OCI-LY1 (cell line): ENCODE measurements around the gene GTSE1.

Source experiments
- H2AFZ ChIP-seq: fragments of 200-600 bp; sonication (generic), shearing (Covaris generic); 2 replicates; pipeline ENCODE4 v1.6.0; 2014; ENCODE audit warnings: antibody characterized with exemption, mild to moderate bottlenecking, low read length
- H3F3A ChIP-seq: fragments of 200-600 bp; sonication (generic), shearing (Covaris generic); 2 replicates; pipeline ENCODE4 v1.6.0; 2014; ENCODE audit warnings: mild to moderate bottlenecking, antibody characterized with exemption, low read length, moderate library complexity; ENCODE audit not compliant: insufficient read depth
- H3K27ac ChIP-seq: fragments of 200-600 bp; sonication (generic); 2 replicates; pipeline ENCODE4 v1.5.1; 2014; ENCODE audit warnings: low read length, mixed run types, mild to moderate bottlenecking, low read depth; ENCODE audit not compliant: poor library complexity, severe bottlenecking
- H3K27me3 ChIP-seq: fragments of 200-600 bp; sonication (generic); 2 replicates; pipeline ENCODE4 v1.6.0; 2014; ENCODE audit warnings: antibody characterized with exemption, mild to moderate bottlenecking, low read length, moderate library complexity; ENCODE audit not compliant: insufficient read depth
- H3K36me3 ChIP-seq: fragments of 200-600 bp; sonication (generic); 2 replicates; pipeline ENCODE4 v1.6.1; 2014; ENCODE audit warnings: mild to moderate bottlenecking, antibody characterized with exemption, low read length, moderate library complexity, mixed read lengths; ENCODE audit not compliant: insufficient read depth
- H3K4me1 ChIP-seq: fragments of 200-600 bp; sonication (generic); 2 replicates; pipeline ENCODE4 v1.5.1; 2014; ENCODE audit warnings: mild to moderate bottlenecking, low read length, moderate library complexity; ENCODE audit not compliant: insufficient read depth, severe bottlenecking
- H3K4me2 ChIP-seq: fragments of 200-600 bp; sonication (generic), shearing (Covaris generic); 2 replicates; pipeline ENCODE4 v1.6.1; 2014; ENCODE audit warnings: low read length
- H3K4me3 ChIP-seq: fragments of 200-600 bp; sonication (generic); 2 replicates; pipeline ENCODE4 v1.5.1; 2014; ENCODE audit warnings: low read length, low read depth, mild to moderate bottlenecking, mixed read lengths; ENCODE audit not compliant: poor library complexity, severe bottlenecking
- H3K79me2 ChIP-seq: fragments of 200-600 bp; shearing (Covaris generic); 2 replicates; pipeline ENCODE4 v1.6.1; 2016; ENCODE audit warnings: mixed run types, low read length, mixed read lengths; ENCODE audit not compliant: insufficient read depth
- H3K9ac ChIP-seq: fragments of 200-600 bp; sonication (generic), shearing (Covaris generic); 2 replicates; pipeline ENCODE4 v1.6.1; 2014; ENCODE audit warnings: mild to moderate bottlenecking, low read length, mixed read lengths
- H3K9me2 ChIP-seq: fragments of 200-600 bp; sonication (generic), shearing (Covaris generic); 2 replicates; pipeline ENCODE4 v1.6.1; 2014; ENCODE audit warnings: low read depth, mild to moderate bottlenecking, low read length, mixed read lengths
- H3K9me3 ChIP-seq: fragments of 200-600 bp; shearing (Covaris generic); 2 replicates; pipeline ENCODE4 v1.6.1; 2014; ENCODE audit warnings: low read length, mixed read lengths
- H4K20me1 ChIP-seq: fragments of 200-600 bp; sonication (generic), shearing (Covaris generic); 2 replicates; pipeline ENCODE4 v1.6.0; 2016; ENCODE audit warnings: mild to moderate bottlenecking, low read length; ENCODE audit not compliant: insufficient read depth
- EZH2 ChIP-seq: fragments of 200-600 bp; sonication (generic), shearing (Covaris generic); IDR thresholded peaks from 2 replicates; pipeline ENCODE4 v1.8.0; 2017; ENCODE audit warnings: borderline replicate concordance, mixed run types, mild to moderate bottlenecking, antibody characterized with exemption, low read length, moderate library complexity, mixed read lengths
- TF ChIP-seq, protein P1 (sequence below): fragments of 200-600 bp; sonication (generic), shearing (Covaris generic); IDR thresholded peaks from 2 replicates; pipeline ENCODE4 v1.5.1; 2017; ENCODE audit warnings: mild to moderate bottlenecking, antibody characterized with exemption, low read length, moderate library complexity, mixed read lengths

GTSE1 gene

DNA sequence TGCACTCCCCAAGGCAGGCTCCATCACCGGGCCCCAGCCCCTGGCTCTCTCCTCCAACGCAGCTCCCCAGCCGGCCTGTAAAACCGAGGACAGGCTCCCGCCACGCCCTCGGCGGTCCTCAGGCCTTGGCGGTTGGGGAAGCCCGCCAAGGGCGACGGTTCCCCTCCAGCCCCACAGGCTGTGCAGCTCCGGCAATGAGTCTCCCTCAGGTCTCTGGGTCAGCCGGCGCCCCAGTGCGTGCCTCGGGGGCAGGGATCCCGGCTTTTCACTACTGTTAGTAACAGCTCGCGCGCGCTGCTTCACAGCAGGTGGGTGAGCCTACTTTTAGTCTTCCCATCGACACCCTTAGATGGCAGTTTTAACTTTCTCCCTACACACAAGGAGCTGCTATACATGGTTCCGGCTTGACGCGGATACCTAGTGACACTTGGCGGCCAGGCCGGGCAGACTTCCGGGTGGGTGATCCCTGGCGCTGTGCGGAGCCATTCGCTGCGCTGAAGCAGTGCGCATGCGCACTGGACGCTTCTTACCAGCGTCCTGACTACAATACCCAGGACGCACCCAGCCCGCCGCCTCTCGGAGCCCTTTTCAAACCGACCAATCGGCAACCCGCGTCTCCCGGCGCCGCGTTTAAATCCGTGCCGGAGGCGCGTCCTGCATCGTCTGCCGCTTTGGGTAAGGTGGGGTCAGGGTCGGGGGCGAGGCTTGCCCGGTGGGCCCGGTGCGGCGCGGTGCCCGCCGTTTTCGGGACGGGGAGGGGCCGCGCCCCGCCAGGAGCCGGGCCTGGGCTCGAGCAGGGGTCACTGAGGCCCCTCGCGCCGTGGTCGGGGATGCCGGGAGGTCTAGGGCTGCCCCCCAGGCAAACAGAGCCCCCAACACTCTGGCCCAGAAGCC is at the start of gene GTSE1:
Gene GTSE1 (plus strand): TSS at position 614 of the 894 bp plus-strand sequence. CDS start 531 bp downstream, outside the sequence.
- Histone ChIP-seq H4K20me1 (no peaks in the 10 kb centered on the region), H3F3A (no peaks in the 10 kb centered on the region), H3K9me3 (no peaks in the 10 kb centered on the region), H3K9ac (peak within 1 kb of the TSS; percentile 86), H3K9me2 (no peaks in the 10 kb centered on the region), H3K4me2 (peak within 1 kb of the TSS; percentile 91), H3K27ac (peak within 1 kb of the TSS; percentile 72), H2AFZ (no peak within 1 kb of the TSS), H3K36me3 (peaks cover 30% of the 10 kb centered on the region), H3K27me3 (no peaks in the 10 kb centered on the region), H3K4me1 (peaks cover 45% of the 10 kb centered on the region), H3K4me3 (peak within 1 kb of the TSS; percentile 87), H3K79me2 (peaks cover 8% of the 10 kb centered on the region)
- TF ChIP-seq EZH2, result no peak
- TF ChIP-seq, protein P1, sequence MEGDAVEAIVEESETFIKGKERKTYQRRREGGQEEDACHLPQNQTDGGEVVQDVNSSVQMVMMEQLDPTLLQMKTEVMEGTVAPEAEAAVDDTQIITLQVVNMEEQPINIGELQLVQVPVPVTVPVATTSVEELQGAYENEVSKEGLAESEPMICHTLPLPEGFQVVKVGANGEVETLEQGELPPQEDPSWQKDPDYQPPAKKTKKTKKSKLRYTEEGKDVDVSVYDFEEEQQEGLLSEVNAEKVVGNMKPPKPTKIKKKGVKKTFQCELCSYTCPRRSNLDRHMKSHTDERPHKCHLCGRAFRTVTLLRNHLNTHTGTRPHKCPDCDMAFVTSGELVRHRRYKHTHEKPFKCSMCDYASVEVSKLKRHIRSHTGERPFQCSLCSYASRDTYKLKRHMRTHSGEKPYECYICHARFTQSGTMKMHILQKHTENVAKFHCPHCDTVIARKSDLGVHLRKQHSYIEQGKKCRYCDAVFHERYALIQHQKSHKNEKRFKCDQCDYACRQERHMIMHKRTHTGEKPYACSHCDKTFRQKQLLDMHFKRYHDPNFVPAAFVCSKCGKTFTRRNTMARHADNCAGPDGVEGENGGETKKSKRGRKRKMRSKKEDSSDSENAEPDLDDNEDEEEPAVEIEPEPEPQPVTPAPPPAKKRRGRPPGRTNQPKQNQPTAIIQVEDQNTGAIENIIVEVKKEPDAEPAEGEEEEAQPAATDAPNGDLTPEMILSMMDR, result peak; percentile 29; the same call in 1 of the 2 replicates

DNA sequence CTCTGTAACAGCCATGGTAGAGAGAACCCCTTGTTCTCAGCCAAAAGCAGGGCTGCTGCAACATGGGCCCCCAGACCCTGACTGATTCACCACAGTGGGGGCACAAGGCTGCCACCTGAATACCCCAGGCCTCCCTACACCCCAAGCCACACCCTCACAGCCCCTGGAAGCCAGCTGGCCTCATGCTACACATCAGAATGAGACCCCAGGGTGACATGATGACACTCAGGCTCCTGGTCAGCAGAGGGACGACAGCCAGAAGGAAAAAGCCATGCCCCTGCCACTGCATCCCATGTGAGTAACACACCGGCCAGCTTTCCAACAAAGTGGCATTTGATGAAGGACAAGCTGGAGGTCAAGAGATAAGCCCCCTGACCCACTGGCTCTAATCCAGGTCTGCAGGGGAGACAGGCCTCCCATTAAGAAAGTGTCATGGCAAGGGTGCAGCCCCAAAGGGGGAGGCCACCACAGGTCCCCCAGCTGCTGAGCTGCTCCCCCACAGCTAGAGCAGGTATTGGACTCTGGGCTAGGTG is 49.2 kb upstream of the GTSE1 start:
- H3K79me2 ChIP-seq, result no peaks in the 10 kb centered on the region
- H2AFZ ChIP-seq, result no peak overlapping the region
- no peaks in the 10 kb centered on the region for H3K9me2 ChIP-seq
- no peak overlapping the region for H3K4me3 ChIP-seq
- no peaks in the 10 kb centered on the region for H3F3A ChIP-seq
- H3K9me3 ChIP-seq, result peaks cover 6% of the 10 kb centered on the region; the same call in 1 of the 2 replicates
- H3K4me1 ChIP-seq, result peaks cover 21% of the 10 kb centered on the region
- H3K27me3 ChIP-seq, result no peaks in the 10 kb centered on the region
- H4K20me1 ChIP-seq, result no peaks in the 10 kb centered on the region
- no peak overlapping the region for H3K27ac ChIP-seq
- TF ChIP-seq, protein P1, result no peak
- TF ChIP-seq EZH2, result no peak
- H3K9ac ChIP-seq, result no peak overlapping the region
- H3K4me2 ChIP-seq, result no peak overlapping the region
- H3K36me3 ChIP-seq, result peaks cover 11% of the 10 kb centered on the region

DNA sequence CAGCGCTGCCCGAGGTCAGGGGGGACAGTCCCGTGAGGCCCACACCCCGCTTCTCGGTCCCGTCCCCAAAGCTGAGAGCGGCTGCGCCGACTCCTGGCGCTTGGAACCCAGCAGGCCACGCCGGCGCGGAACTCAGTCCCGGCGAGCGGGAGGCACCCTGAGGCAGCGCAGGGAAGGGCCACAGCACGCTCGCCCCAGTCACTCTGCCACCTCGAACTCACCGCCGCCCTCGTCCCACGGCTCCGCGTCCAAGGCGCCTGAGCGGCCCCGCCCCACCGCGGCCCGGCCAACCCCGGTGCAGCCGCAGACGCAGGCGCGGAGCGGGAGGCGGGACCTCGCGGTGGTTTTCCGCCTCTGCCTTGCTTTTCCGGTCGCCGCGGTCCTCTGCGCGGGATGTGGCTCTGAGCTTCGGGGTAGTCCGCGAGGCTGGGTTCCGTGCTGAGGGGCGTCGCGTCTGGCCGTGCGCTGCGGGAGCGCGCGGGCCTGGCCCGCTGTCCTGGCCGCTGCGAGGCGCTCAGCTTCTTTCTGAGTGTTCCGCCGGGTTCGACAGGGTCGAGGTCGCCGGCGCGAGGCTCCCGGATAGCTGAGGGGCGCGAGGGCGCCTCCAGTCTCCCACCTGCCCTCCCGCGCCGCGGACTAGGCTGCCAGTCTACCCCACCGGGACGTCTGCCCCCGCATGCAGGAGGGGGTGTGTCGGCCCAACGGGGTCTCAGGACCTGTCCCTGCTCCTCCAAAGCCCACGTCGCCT is 46.5 kb upstream of the GTSE1 start, which contains the start of gene CDPF1:
Gene CDPF1 (minus strand): TSS at position 259 of the 748 bp plus-strand sequence. CDS start 2,009 bp downstream, outside the sequence.
- Histone ChIP-seq H3K4me2 (peak within 1 kb of the TSS; percentile 76), H3F3A (no peaks in the 10 kb centered on the region), H3K9me3 (peaks cover 6% of the 10 kb centered on the region; the same call in 1 of the 2 replicates), H4K20me1 (no peaks in the 10 kb centered on the region), H3K27me3 (0 out of 2 replicates have a peak, but pooled peaks cover under 1% of the 10 kb centered on the region), H3K9ac (peak within 1 kb of the TSS; percentile 94), H3K4me3 (peak within 1 kb of the TSS; percentile 84), H3K79me2 (no peaks in the 10 kb centered on the region), H3K36me3 (peaks cover 6% of the 10 kb centered on the region), H3K9me2 (no peaks in the 10 kb centered on the region), H3K27ac (peak within 1 kb of the TSS; percentile 22), H3K4me1 (peaks cover 21% of the 10 kb centered on the region), H2AFZ (no peak within 1 kb of the TSS)
- TF ChIP-seq, protein P1, result no peak
- TF ChIP-seq EZH2, result no peak
